GM19452 (cell line): ENCODE results near the gene MRPS17.
"Not testable (repeated sequence)": the region's sequence is repeated elsewhere in the genome, so short reads cannot be mapped to it uniquely, and the experiment has no call there.

ENCODE experiments used
- ATAC-seq: cut with Tn5 transposase; IDR thresholded peaks from one replicate; pipeline ENCODE4 v1.9.1; 2021; ENCODE audit not compliant: unreplicated experiment

Gene MRPS17

GRCh38 chr7:55951637-55952351 is at the start of gene MRPS17:
Gene MRPS17 (plus strand): TSS chr7:55951877. CDS start chr7:55953196, 1,319 bp downstream.
- peak; percentile 100 for ATAC-seq

GRCh38 chr7:55903985-55904759 is 47.5 kb upstream of the MRPS17 start:
- peak; percentile 77 for ATAC-seq

GRCh38 chr7:55912748-55913158 is 38.9 kb upstream of the MRPS17 start:
- ATAC-seq = no peak

GRCh38 chr7:55917771-55918170 is 33.9 kb upstream of the MRPS17 start:
- no peak for ATAC-seq

GRCh38 chr7:55928006-55928767 is 23.5 kb upstream of the MRPS17 start:
- no peak for ATAC-seq

GRCh38 chr7:55931421-55932151 is 20.1 kb upstream of the MRPS17 start:
- ATAC-seq = no peak

GRCh38 chr7:55939514-55940123 is 12.1 kb upstream of the MRPS17 start:
- no peak for ATAC-seq

GRCh38 chr7:55946545-55946944 is 5.1 kb upstream of the MRPS17 start:
- no peak for ATAC-seq

GRCh38 chr7:55952352-55952671 is 635 bp downstream of the MRPS17 start:
- ATAC-seq = not testable (repeated sequence)

- ATAC-seq = no peak
These were observed 2.2 kb downstream of the MRPS17 start for GRCh38 chr7:55953707-55954475.

GRCh38 chr7:55957190-55957589 is 5.5 kb downstream of the MRPS17 start:
- no peak for ATAC-seq

- no peak for ATAC-seq
These were observed 10.3 kb downstream of the MRPS17 start for GRCh38 chr7:55962014-55962413.

- ATAC-seq = no peak
These were observed 12.0 kb downstream of the MRPS17 start for GRCh38 chr7:55963584-55964168.

- peak; percentile 86 for ATAC-seq
These were observed 12.8 kb downstream of the MRPS17 start, which contains the start of gene NIPSNAP2 for GRCh38 chr7:55964261-55965099. Gene NIPSNAP2 (plus strand): TSS chr7:55964585. CDS start chr7:55964610, 25 bp downstream.

- ATAC-seq = no peak
These were observed 13.4 kb downstream of the MRPS17 start for GRCh38 chr7:55965100-55965470.

GRCh38 chr7:55965805-55966421 is 14.2 kb downstream of the MRPS17 start:
- no peak for ATAC-seq

GRCh38 chr7:55966851-55967250 is 15.2 kb downstream of the MRPS17 start:
- ATAC-seq = no peak

GRCh38 chr7:55969391-55969790 is 17.7 kb downstream of the MRPS17 start:
- ATAC-seq = no peak
